Stomach (tissue), 4 donors: Measurements from ENCODE around the gene PTCD1.

ENCODE experiments used
- CTCF ChIP-seq, 7 experiments: fragments of 450-650 bp in 4 of 7; fragments of 200-600 bp in 3 of 7; sonication (generic) in 3 of 7; IDR thresholded peaks; one replicate each; pipeline ENCODE4 v1.5.1; 2016 to 2019; ENCODE audit warnings: antibody characterized with exemption in 7 of 7, control low read depth in 2 of 7, mild to moderate bottlenecking in 1 of 7
- POLR2A ChIP-seq, 4 donors: fragments of 450-650 bp; IDR thresholded peaks; one replicate each; pipeline ENCODE4 v1.6.1; 2016; ENCODE audit warnings: antibody characterized with exemption in 4 of 4, control low read depth in 2 of 4, mild to moderate bottlenecking in 1 of 4, moderate library complexity in 1 of 4
- POLR2AphosphoS5 ChIP-seq, 3 donors: sonication (generic); formaldehyde crosslinking; IDR thresholded peaks; one replicate each; pipeline ENCODE4 v1.6.1; 2016; ENCODE audit warnings: antibody characterized with exemption in 3 of 3

- TF ChIP-seq CTCF (IDR thresholded peaks at IDR 0.05): no peak
- no peak for TF ChIP-seq POLR2A (IDR thresholded peaks at IDR 0.05)
- TF ChIP-seq POLR2AphosphoS5 (IDR thresholded peaks at IDR 0.05): no peak
Observed at GRCh38 chr7:99404977-99405320, 33.6 kb downstream of the PTCD1 start.
